ENCODE measurements around the gene XYLT1. TPM values are rescaled to one million over a fixed set of nuclear protein-coding genes. Genes with fewer than 3 reads are reported as not detected.

The XYLT1 gene
- total and polyA plus RNA-seq, 2 of the 8 experiments (the other 6 are each of a cell fraction or from before 2014, with no cell fraction given): 6.6 to 25.4 TPM

DNA sequence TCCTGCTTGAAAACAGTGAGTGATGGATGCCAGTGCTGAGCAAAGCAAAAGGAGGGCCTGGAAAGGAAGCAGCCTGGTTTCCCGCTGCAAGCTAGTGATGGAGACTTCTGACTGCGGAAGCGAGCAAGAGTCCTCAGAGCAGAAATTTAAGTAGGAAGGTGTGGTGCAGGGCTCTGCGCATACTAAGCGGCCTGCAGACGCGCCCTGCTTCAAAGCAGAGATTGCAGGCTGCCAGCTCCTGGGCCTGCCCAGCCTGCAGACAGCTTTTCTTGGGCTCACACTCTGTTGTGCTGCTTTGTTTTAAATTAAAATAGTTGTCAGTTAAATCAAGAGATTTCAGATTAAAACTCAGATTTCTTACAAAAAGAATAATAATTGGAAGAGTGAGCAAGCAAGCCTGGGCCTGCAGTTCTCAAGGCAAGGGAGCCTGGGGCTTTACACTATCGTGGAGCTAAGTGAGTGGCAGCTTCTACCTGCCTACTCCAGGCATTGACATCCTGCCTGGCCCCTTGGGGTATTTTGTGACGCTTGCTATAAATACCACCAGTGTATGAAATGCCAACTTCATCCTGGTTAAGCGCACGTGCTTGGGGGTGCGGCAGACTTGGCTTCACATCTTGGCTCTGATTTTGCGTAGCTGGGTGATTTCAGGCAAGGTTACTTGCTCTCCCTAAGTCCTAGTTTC lies 237.3 kb downstream of the XYLT1 start:
- Histone ChIP-seq H3K27ac (ENCODE audit: low read depth, low read length) (no peak overlapping the region), H3K4me3 (ENCODE audit: extremely low read depth in 1 of 4, insufficient read depth in 2 of 4, low read depth in 3 of 4, low read length in 4 of 4) (no peak overlapping the region), H4K8ac (ENCODE audit: extremely low read depth, insufficient read depth, low read length) (no peak overlapping the region; the same call in 1 of the 2 replicates), H3K23ac (ENCODE audit: insufficient read length) (no peak overlapping the region), H3K36me3 (ENCODE audit: control insufficient read depth in 2 of 4, insufficient read depth in 4 of 4, low read length in 3 of 4) (no peaks in the 10 kb centered on the region), H3K4me1 (replicated peaks in 1 of 4; ENCODE audit: control insufficient read depth in 3 of 4, insufficient read depth in 4 of 4, low read length in 3 of 4) (no peaks in the 10 kb centered on the region), H3K56ac (replicated peaks; ENCODE audit: insufficient read length, low read depth, low read length) (no peak overlapping the region), H2BK12ac (ENCODE audit: low read depth, low read length) (no peak overlapping the region), H3K79me1 (ENCODE audit: low read depth, low read length) (no peaks in the 10 kb centered on the region), H3K27me3 (replicated peaks in 1 of 4; ENCODE audit: control insufficient read depth in 3 of 4, extremely low read depth in 1 of 4, insufficient read depth in 3 of 4, low read length in 3 of 4) (no peaks in the 10 kb centered on the region), H2AK5ac (ENCODE audit: low read depth, low read length) (no peak overlapping the region), H3K4me2 (ENCODE audit: insufficient read depth in 1 of 2, low read depth in 2 of 2, low read length in 2 of 2) (no peak overlapping the region), H3K9ac (replicated peaks in 1 of 4; ENCODE audit: extremely low read depth in 1 of 4, low read depth in 3 of 4, low read length in 3 of 4) (no peak overlapping the region), H3K23me2 (ENCODE audit: low read depth, low read length) (peaks cover 3% of the 10 kb centered on the region; the same call in 1 of the 2 replicates), H4K5ac (ENCODE audit: insufficient read length, low read depth, low read length) (no peak overlapping the region), H4K20me1 (replicated peaks in 1 of 2; ENCODE audit: control insufficient read depth in 1 of 2, insufficient read depth in 2 of 2, low read length in 2 of 2) (peaks cover 0 to 3% of the 10 kb centered on the region in 2 experiments), H3K18ac (ENCODE audit: extremely low read depth, low read length) (no peak overlapping the region), H2BK15ac (ENCODE audit: low read length) (no peak overlapping the region), H2BK120ac (replicated peaks; ENCODE audit: low read depth, low read length) (no peak overlapping the region), H2BK20ac (ENCODE audit: low read length) (no peak overlapping the region), H3K14ac (ENCODE audit: insufficient read length) (no peak overlapping the region), H3K9me3 (ENCODE audit: insufficient read depth in 2 of 2, low read depth in 1 of 2, low read length in 1 of 2) (no peaks in the 10 kb centered on the region), H3K79me2 (ENCODE audit: control insufficient read depth in 1 of 2, insufficient read depth in 2 of 2, low read length in 2 of 2) (no peaks in the 10 kb centered on the region), H2BK5ac (ENCODE audit: low read depth, low read length) (no peak overlapping the region), H3K4ac (replicated peaks; ENCODE audit: insufficient read length, low read depth, low read length) (no peak overlapping the region), H2AFZ (ENCODE audit: low read length) (no peak overlapping the region), H4K91ac (replicated peaks; ENCODE audit: insufficient read length, low read length) (no peak overlapping the region)
- 95% methylated on average over 13 of the region's 13 CpGs; no CpG with 5 or more reads in 1 of the 2 experiments for WGBS, 2 experiments (ENCODE audit: extremely low coverage in 1 of 2, insufficient coverage in 1 of 2, insufficient read length in 1 of 2, insufficient replicate concordance in 2 of 2, low coverage in 1 of 2, low lambda C conversion rate in 2 of 2, missing lambda C conversion rate in 1 of 2)
- ChIA-PET POLR2A (ENCODE audit: partially characterized antibody) (no interaction called here), CTCF (ENCODE audit: partially characterized antibody) (interaction anchor here (0.9 to 1.4 kb wide), 5 partner anchors 18 to 236 kb away, joined by 3 to 5 read pairs (median 3); no protein-coding TSS in a partner anchor)
- TF ChIP-seq JUN (IDR thresholded peaks at IDR 0.05; ENCODE audit: low read depth, low read length) (no peak), KDM1A (IDR thresholded peaks at IDR 0.05; ENCODE audit: borderline replicate concordance, low read length) (no peak), SP4 (IDR thresholded peaks at IDR 0.05; ENCODE audit: low read length) (no peak), CBX5 (IDR thresholded peaks at IDR 0.05; ENCODE audit: low read depth, low read length) (no peak), CEBPB (IDR thresholded peaks at IDR 0.05; ENCODE audit: low read depth, low read length) (no peak), RXRA (IDR thresholded peaks at IDR 0.05; ENCODE audit: insufficient read depth, low read depth, low read length) (no peak), TAF1 (IDR thresholded peaks at IDR 0.05; ENCODE audit: low read depth, low read length) (no peak)
- TF ChIP-seq, protein P1, sequence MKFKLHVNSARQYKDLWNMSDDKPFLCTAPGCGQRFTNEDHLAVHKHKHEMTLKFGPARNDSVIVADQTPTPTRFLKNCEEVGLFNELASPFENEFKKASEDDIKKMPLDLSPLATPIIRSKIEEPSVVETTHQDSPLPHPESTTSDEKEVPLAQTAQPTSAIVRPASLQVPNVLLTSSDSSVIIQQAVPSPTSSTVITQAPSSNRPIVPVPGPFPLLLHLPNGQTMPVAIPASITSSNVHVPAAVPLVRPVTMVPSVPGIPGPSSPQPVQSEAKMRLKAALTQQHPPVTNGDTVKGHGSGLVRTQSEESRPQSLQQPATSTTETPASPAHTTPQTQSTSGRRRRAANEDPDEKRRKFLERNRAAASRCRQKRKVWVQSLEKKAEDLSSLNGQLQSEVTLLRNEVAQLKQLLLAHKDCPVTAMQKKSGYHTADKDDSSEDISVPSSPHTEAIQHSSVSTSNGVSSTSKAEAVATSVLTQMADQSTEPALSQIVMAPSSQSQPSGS (IDR thresholded peaks at IDR 0.05; ENCODE audit: low read length): no peak
- FAIRE-seq: no peak
- DNase-seq (ENCODE audit: low read depth in 1 of 2, low spot score in 2 of 2): no peak

Data from H1 (cell line).